ENCODE data around the gene COMMD6.

The COMMD6 gene

GRCh38 chr13:75541287-75541686 is 3.6 kb upstream of the COMMD6 start:
- H3K27ac ChIP-seq: no peak overlapping the region

DNA sequence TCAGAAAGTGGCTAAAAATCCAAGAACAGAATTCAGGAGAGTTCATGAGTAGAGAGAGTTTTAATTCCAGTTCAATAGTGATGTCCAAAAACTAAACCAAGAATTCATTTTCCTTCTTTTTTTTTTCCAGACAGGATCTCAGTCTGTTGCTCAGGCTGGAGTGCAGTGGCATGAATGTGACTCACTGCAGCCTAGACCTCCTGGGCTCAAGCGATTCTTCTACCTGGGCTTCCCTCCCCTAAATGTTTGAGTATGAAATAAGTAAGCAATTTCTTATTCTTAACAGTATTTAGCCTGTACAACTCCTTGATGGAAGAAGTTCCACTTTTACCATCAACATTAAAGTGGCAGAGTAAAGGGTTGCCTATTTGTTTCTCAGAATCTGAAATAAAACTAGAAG is 3.8 kb downstream of the COMMD6 start:
- no peak overlapping the region for H3K27ac ChIP-seq
- H3K4me3 ChIP-seq: no peak overlapping the region

More at GRCh38 chr13:75541287-75541686, 3.6 kb upstream of the COMMD6 start:
- no peak overlapping the region for H3K4me3 ChIP-seq

GRCh38 chr13:75530549-75530961 is 7.1 kb downstream of the COMMD6 start:
- H3K27ac ChIP-seq: no peak overlapping the region
- H3K4me3 ChIP-seq: no peak overlapping the region

DNA sequence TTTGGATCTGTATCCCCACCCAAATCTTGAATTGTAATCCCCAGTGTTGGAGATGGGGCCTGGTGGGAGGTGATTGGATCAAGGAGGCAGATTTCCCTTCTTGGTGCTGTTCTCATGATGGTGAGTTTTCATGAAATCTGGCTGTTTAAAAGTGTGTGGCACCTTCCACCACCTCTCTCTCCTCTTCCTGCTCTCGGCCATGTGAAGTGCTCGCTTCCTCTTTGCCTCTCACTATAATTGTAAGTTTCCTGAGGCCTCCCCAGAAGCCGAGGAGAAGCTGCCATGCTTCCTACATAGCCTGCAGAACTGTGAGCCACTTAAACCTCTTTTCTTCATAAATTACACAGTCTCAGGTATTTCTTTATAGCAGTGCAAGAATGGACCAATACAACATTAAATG is 15.7 kb downstream of the COMMD6 start:
- no peak overlapping the region for H3K4me3 ChIP-seq
- no peak overlapping the region for H3K27ac ChIP-seq

DNA sequence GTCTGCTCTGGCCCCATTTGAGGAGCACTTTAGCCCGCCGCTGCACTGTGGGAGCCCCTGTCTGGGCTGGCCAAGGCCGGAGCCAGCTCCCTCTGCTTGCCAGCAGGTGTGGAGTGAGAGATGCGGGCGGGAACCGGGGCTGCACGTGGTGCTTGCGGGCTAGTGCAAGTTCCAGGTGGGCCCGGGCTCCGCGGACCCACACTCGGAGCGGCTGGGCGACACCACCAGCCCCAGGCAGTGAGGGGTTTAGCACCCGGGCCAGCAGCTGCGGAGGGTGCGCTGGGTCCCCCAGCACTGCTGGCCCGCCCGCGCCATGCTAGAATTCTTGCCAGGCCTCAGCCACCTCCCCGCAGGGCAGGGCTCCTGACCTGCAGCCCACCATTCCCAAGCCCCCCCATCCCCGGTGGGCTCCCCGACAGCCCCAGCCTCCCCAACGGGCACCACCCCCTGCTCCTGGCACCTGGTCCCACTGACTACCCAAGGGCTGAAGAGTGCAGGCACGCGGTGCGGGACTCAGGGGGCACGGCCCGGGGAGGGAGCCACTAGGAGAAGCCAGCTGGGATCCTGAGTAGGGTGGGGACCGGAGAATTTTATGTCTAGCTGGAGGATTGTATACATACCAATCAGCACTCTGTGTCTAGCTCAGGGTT is 19.1 kb downstream of the COMMD6 start:
- no peak overlapping the region for H3K4me3 ChIP-seq
- no peak overlapping the region for H3K27ac ChIP-seq

GRCh38 chr13:75514080-75514995 is 23.3 kb downstream of the COMMD6 start:
- Histone ChIP-seq H3K4me3 (no peak overlapping the region), H3K27ac (no peak overlapping the region)

- Histone ChIP-seq H3K4me3 (no peak overlapping the region), H3K27ac (no peak overlapping the region)
Observed at GRCh38 chr13:75513271-75513670, 24.4 kb downstream of the COMMD6 start.

- Histone ChIP-seq H3K4me3 (no peak overlapping the region), H3K27ac (no peak overlapping the region)
Observed at GRCh38 chr13:75512253-75512652, 25.4 kb downstream of the COMMD6 start.

- Histone ChIP-seq H3K4me3 (no peak overlapping the region), H3K27ac (no peak overlapping the region)
Observed at GRCh38 chr13:75511051-75511625, 26.5 kb downstream of the COMMD6 start.

GRCh38 chr13:75508002-75508548 is 29.6 kb downstream of the COMMD6 start:
- H3K4me3 ChIP-seq: no peak overlapping the region
- H3K27ac ChIP-seq: no peak overlapping the region

GRCh38 chr13:75507027-75508001 is 30.3 kb downstream of the COMMD6 start:
- no peak overlapping the region for H3K4me3 ChIP-seq
- H3K27ac ChIP-seq: no peak overlapping the region

DNA sequence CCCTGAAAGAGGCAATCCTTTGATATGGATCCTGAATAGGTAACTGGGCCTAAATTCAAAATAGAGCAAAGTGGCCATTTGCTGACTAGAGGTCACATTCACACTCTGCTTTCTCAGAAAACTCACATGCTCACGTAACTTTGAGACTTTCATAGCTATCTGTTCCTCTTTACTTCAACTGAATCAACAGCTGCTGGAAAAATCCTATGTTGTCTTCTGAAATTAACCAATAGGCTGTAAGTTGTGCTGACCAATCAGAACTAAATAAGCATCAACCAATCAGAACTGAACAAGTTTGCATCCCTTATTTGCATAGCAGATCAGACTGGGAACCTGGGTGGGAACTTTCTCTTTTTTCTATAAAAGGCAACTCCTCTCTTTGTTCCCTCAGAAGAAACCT is 31.6 kb downstream of the COMMD6 start:
- no peak overlapping the region for H3K4me3 ChIP-seq
- no peak overlapping the region for H3K27ac ChIP-seq

DNA sequence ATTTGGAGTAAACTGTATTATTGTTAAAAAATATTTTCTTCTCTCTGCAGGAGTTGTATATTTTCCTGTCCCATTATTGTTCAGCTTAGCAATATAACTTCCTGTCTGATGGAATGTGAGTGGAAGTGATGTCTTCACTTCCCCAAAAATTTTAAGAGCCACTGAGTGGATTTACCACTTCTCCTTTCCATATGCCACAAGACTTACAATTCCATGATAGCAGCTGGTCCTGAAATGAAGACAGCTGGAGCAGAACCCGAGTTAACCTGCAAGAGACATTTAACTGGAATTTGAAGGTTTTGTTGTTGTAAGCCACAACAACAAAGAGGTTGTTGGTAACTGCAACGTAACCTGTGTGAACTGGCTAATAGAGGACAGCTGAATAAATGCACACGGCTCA is 32.3 kb downstream of the COMMD6 start:
- no peak overlapping the region for H3K27ac ChIP-seq
- H3K4me3 ChIP-seq: no peak overlapping the region

DNA sequence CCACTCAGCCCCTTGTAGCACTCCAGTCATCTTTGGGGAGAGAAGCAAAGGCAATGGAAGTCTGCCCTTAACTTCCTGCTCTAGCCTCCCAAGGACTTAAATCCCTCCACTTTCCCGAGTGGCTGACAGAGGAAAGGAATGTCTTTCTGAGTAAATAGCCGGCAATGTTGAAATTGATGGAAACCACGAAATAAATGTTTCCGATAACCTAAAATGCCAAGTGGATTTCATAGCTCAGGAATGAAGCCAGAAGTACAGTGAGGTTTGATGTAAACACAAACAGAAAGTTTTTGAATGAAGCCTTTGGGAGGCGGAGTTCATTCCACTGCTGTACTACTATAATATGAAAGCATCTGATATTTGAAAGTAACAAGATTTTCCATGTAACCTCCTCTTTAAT is 41.7 kb downstream of the COMMD6 start:
- no peak overlapping the region for H3K27ac ChIP-seq

DNA sequence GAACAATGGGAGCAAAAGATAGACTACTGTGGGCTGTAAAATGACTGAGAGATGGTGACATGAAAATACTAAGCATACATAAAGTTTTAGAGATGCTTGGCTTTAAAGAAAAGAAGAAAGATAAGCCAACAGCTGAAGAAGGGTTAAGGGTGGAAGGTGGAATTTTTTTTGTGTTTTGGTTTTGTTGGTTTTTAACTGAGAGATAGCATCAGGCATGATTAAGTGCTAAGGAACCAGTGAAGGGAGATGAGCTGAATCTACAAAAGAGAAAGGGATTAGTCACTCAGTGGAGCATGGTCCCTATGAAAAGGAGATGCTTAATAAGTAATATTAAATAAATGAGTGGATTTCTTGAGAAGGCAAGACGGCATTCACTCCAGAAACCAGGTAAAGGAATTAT is 43.1 kb downstream of the COMMD6 start:
- no peak overlapping the region for H3K4me3 ChIP-seq
- no peak overlapping the region for H3K27ac ChIP-seq

More for the DNA sequence above, 41.7 kb downstream of the COMMD6 start:
- no peak overlapping the region for H3K4me3 ChIP-seq

DNA sequence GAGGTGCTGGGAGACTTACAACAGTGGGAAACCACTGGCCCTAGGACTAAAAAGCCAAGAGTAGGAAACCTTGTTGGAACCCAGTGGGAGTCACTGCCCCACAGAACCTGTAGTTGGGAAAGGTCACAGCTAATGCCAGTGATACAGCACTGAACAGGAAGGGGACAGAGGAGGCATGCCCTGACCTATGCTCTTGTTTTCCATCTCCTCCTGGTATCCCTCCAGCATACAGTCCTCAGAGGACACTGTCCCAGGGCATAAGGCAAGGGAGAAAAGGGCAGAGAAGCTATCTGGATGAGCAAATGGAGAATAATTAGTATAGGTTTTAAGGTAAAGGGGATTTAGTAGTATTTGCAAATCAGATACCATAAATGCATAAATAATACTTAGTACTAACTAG is 44.5 kb downstream of the COMMD6 start:
- H3K4me3 ChIP-seq: no peak overlapping the region

GRCh38 chr13:75492389-75492788 is 45.3 kb downstream of the COMMD6 start:
- Histone ChIP-seq H3K4me3 (no peak overlapping the region), H3K27ac (no peak overlapping the region)

More for the DNA sequence above, 44.5 kb downstream of the COMMD6 start:
- H3K27ac ChIP-seq: no peak overlapping the region

DNA sequence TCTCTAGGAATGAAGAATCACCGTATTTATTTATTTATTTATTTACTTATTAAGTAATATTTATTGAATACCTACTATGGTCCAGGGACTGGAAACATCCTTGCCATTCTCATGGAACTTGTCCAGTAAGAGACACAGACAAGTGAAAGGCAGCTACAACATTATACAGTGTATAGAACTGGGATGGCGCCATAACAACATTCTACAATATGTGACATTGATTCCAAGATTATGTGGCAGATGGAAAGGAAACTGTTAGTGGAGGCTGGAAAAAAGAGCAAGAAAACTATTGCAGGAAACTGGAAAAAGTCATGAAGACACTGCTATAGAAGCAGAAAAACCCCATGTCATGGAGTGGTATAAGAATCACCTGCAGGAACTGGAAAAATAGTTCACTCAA is 46.3 kb downstream of the COMMD6 start:
- no peak overlapping the region for H3K4me3 ChIP-seq
- no peak overlapping the region for H3K27ac ChIP-seq

DNA sequence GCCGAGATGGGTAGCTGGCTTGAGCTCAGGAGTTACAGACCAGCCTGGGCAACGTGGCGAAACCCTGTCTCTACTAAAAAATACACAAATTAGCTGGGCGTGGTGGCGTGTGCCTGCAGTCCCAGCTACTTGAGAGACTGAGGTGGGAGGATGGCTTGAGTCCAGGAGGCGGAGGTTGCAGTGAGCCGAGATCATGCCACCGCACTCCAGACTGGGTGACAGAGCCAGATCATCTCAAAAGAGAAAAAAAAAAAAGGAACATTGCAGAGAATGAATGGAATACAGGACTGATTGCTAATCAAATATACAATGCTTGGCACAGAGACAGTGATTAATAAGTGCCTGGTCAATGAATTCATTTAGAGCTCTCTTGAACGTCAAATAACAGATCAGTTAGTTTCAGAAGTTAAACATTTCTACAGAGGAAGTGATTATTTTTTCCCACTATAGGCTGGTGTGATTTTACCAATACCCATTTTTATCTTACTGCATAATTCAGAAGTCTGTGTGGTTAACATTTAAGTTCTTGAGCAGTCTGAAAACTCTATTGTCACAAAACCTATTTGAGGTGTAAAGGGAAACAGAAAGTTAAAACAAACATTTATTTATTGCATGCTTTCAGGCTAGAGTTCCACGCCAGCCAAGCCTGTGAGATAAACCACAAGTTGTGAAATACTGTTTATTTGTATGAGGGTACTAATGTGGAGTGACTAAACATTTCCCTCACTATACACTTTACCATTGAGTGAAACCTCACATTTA is 48.0 kb downstream of the COMMD6 start:
- no peak overlapping the region for H3K4me3 ChIP-seq
- H3K27ac ChIP-seq: no peak overlapping the region

Measured in skin epidermis (tissue), 12 donors.